ENCODE data around the gene ZNF460.

ZNF460 gene

DNA sequence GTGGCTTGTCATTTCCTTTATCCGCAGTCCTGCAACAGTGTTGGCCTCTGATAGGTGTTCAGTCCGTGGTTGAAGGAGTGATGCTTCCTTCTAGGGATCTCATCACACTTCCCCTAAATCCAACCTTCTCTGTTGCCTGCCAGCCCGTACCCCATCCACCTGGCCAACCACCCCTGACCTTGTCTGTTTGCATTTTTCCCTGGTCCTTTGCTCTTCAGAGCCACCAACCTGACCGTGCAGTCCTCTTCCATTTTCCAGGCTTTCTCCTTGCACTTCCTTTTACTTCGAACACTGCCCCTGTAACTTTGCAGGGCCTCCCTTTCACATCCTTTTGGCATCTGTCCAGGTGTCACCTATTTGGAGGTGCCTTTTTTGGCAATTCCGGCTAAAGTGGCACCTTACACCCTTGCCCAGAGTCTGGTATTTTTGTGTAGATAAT lies 696 bp downstream of the ZNF460 start:
- peak; percentile 68 for DNase-seq

DNA sequence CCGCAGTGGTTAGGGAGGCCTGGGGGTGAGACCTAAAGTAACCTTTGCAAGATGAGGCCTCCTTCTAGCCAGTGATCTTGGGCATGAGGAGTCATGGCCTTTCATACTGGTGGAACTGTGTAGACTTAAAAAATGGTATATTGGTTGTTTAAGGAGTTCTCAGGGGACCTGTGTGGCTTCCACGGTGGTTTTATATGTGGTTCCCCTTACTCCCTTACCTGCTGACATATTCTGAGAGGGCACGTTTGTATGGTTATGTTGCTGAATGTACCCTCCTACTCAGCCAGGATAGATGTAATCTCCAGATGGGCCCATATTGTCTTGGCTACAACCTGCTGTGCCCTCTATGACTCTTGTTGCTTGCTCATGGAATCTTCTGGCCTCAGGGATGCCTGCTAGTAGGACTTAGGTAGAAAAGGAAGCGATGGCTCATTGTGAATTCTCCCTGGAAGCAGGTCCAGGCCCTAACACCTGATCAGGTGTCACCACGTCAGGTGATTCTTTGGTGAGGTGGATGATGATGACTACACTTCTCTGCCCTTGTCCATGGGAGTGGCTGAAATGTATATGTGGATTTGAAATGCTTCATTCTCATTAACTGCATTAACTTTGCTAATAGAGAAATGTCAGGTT lies 1.8 kb downstream of the ZNF460 start:
- DNase-seq: peak; percentile 11

GRCh38 chr19:57288373-57288772 lies 8.1 kb downstream of the ZNF460 start:
- DNase-seq: no peak

GRCh38 chr19:57290970-57291369 lies 10.7 kb downstream of the ZNF460 start:
- no peak for DNase-seq

GRCh38 chr19:57292547-57292946 lies 12.3 kb downstream of the ZNF460 start:
- DNase-seq: no peak

DNA sequence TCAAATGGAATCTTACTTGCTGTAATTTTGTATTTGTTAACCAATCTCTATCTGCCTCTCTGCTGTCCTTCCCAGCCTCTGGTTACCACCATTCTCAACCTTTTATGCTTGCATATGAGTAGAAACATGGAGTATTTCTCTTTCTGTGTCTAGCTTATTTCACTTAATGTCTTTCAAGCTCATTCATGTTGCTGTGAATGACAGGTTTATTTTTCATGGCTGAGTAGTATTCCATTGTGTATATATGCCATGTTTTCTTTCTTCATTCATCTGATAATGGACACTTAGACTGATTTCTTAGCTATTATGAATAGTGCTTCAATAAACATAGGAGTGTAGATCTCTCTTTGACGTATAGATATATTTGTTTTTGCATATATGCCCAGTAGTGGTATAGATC lies 13.4 kb downstream of the ZNF460 start:
- DNase-seq: no peak

DNA sequence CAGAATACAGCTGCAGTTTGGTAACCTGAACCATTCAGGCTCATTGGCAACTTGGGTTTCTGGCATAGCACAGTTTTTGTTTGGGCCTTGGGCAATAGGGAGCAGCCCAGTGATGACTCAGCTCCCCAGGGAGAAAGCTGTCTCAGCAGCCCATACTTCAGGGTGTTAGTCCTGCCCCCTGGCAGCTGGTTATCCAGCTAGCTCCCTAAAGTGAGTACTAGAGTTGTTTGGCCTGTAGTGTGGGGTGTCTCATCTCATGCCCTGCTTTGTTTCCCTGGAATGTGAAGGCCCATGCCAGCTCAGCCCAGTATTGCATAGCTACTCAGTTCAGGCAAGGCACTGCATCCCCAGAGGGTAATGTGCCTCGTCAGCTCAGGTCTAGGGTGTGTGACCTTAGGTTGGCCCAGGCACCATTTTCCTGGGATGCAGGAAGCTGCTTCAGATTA lies 21.8 kb downstream of the ZNF460 start:
- no peak for DNase-seq

GRCh38 chr19:57302727-57303401 lies 22.6 kb downstream of the ZNF460 start:
- no peak for DNase-seq

DNA sequence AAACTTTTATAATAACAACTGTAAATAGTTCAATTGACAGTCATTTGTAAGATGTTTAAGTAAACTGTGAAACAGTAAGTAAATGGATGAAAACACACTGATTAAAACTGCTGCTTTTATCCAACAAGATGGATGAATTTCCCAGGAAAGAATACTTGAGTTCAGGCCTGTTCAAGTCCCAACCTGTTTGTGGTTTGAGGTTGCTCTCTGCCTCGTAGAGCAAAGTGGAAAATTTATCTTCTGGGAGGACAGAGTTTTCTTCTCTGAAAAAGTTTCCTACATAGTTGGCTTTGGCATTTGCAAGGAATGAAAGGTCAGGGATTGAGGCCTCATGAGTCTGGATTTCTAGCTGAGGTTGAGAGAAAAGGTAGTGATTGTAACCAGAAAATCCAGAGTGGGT lies 24.8 kb downstream of the ZNF460 start:
- DNase-seq: no peak

GRCh38 chr19:57308514-57308913 lies 28.2 kb downstream of the ZNF460 start:
- no peak for DNase-seq

- no peak for DNase-seq
These were observed 30.5 kb downstream of the ZNF460 start for GRCh38 chr19:57310792-57311191.

- no peak for DNase-seq
These were observed 33.9 kb downstream of the ZNF460 start for GRCh38 chr19:57314146-57314545.

GRCh38 chr19:57317503-57317902 lies 37.2 kb downstream of the ZNF460 start:
- no peak for DNase-seq

DNA sequence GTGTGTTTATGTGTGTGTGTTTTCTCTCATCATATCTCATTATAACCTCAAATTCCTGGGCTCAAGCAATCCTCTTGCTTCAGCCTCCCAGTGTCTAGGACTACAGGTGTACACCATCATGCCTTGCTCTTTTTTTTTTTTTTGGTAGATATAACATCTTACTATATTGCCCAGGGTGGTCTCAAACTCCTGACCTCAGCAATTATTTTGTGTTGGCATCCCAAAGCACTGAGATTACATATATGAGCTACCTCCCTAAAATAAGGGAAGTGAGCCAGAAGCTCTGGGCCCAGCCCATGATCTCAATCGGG lies 39.5 kb downstream of the ZNF460 start:
- no peak for DNase-seq

GRCh38 chr19:57320180-57321084 lies 40.1 kb downstream of the ZNF460 start, which contains the start of gene ZNF543:
Gene ZNF543 (plus strand): TSS chr19:57320472. CDS start chr19:57320854, 382 bp downstream.
- DNase-seq: peak; percentile 94

DNA sequence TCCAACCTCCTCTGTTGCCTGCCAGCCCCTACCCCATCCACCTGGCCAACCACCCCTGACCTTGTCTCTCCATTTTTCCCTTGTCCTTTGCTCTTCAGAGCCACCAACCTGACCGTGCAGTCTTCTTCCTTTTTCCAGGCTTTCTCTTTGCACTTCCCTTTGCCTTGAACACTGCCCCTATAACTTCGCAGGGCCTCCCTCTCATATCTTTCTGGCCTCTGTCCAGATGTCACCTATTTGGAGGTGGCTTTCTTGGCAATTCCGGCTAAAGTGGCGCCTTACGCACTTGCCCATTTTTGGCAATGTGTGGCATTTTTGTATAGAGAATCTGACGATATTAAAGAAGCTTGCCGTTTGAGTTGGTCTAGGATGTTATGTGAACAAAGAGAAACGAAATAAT lies 40.8 kb downstream of the ZNF460 start:
- no peak for DNase-seq

DNA sequence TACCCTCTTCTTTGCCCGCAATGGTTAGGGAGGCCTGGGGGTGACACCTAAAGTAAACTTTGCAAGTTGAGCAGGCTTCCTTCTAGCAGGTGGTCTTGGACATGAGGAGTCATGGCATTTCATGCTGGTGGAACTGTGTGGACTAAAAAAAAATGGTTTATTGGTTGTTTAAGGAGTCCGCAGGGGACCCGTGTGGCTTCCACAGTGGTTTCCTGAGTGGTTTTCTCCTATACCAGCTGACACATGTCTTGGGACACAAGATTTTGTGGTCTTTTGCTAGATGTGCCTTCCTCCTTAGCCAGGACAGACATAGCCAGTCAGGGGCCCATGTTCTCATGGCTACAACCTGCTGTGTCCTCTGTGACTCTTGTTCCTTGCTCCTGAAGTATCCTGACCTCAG lies 41.5 kb downstream of the ZNF460 start:
- DNase-seq: no peak

DNA sequence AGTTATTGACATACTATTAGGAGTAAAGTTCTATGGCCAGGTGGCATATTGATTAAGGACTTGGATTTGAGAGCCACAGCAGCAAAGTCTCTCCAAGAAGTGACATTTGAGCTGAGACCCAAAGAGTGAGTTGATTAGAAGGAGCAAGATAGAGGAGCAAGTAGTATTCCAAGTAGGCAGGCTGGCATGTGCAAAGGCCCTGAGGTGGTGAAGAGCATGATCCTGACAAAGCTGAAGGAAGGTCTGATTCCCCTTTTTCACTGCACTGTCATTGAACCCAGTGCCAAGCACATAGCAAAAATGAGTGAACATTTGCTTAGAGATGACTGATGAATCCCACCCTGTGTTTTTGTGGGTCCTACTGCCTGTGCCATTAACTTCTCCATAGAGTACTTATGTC lies 44.7 kb downstream of the ZNF460 start:
- DNase-seq: no peak

DNA sequence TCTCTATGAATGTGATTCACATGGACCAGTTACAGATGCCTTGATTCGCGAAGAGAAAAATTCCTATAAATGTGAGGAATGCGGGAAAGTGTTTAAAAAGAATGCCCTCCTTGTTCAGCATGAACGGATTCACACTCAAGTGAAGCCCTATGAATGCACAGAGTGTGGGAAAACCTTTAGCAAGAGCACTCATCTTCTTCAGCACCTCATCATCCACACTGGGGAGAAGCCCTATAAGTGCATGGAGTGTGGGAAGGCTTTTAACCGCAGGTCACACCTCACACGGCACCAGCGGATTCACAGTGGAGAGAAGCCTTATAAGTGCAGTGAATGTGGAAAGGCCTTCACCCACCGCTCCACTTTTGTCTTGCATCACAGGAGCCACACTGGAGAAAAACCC lies 47.7 kb downstream of the ZNF460 start:
- DNase-seq: no peak

DNA sequence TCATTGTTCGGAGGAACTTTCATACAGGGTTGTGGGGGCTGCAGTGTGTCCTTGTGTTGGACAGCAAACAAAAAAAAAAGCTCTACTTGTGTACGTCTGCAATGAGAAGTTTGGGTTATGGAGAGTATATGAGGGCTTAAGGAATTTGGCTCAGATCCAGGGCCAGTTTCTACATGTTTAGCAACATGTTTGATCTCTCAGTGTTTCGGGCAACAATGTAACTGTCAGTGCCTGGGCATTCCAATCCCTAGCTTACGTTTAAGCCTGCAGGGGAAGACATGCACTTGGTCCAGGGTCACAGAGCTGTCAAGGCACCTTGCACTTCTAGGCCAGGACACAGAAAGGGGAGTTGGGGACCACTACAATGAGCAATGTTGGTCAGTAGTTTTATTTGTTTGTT lies 53.9 kb downstream of the ZNF460 start:
- no peak for DNase-seq

DNA sequence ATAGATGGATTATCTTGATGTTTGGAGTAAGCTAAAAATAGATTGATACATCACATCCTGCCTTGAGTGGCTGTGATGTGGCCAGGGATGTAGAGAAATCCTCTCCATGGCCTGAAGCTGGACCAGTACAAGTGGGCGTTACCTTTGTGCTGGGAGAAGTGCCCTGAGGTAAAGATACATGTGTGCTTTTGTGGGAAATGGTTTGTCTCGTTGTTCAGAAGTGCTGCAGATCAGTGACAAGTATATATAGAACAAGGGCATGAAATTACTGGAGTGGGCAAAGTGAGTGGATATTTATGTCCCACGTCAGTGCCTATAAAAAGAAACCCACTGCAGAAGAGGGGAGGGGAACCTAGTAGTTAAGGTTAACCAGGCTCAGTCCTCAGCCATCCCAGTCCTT lies 58.6 kb downstream of the ZNF460 start:
- no peak for DNase-seq

GRCh38 chr19:57342582-57342981 lies 62.3 kb downstream of the ZNF460 start:
- no peak for DNase-seq
